Measurements from ENCODE around the gene LRRC14B.

- TF ChIP-seq CTCF (IDR thresholded peaks at IDR 0.05) (no peak), POLR2A (IDR thresholded peaks at IDR 0.05) (no peak)
Measured at GRCh38 chr5:180286-180918, 10.9 kb upstream of the LRRC14B start.

Measured in suprapubic skin (tissue), 3 donors.